ENCODE results near the gene TAPBP. TPM values are rescaled to one million over a fixed set of nuclear protein-coding genes. Genes with fewer than 3 reads are reported as not detected.

Gene TAPBP
- total and polyA plus RNA-seq, 9 of the 15 experiments (the other 6 are each of a cell fraction or from before 2014, with no cell fraction given): 5.6 to 74.0 (median 22.3) TPM

GRCh38 chr6:33314515-33314942 is 651 bp upstream of the TAPBP start (continued):
- TF ChIP-seq ZNF280B (CRISPR knock-in tag; IDR thresholded peaks at IDR 0.05) (no peak), EZH2 (IDR thresholded peaks at IDR 0.05; ENCODE audit: borderline replicate concordance, low read depth, low read length) (no peak), ZFPM2 (CRISPR knock-in tag; IDR thresholded peaks at IDR 0.05) (0 out of 2 replicates have a peak, but pooled peaks have one; percentile 70), MECOM (CRISPR knock-in tag; IDR thresholded peaks at IDR 0.05) (no peak), NR3C1 (CRISPR knock-in tag; IDR thresholded peaks at IDR 0.05) (no peak), E2F1 (CRISPR knock-in tag; IDR thresholded peaks at IDR 0.05) (0 out of 2 replicates have a peak, but pooled peaks have one; percentile 39), ZNF3 (CRISPR knock-in tag; IDR thresholded peaks at IDR 0.05) (no peak), ZNF134 (CRISPR knock-in tag; conservative IDR thresholded peaks at IDR 0.05) (no peak), ZFX (CRISPR knock-in tag; IDR thresholded peaks at IDR 0.05) (no peak), CTCFL (IDR thresholded peaks at IDR 0.05; ENCODE audit: borderline replicate concordance, insufficient read depth, low read depth, low read length, poor library complexity, severe bottlenecking) (no peak), XRCC3 (IDR thresholded peaks at IDR 0.05) (no peak), IFI16 (CRISPR knock-in tag; IDR thresholded peaks at IDR 0.05) (no peak), SAP30 (IDR thresholded peaks at IDR 0.05; ENCODE audit: borderline replicate concordance, insufficient read depth, low read depth, low read length, poor library complexity, severe bottlenecking) (peak; percentile 74), ZBTB7A (IDR thresholded peaks at IDR 0.05; ENCODE audit: borderline replicate concordance, control insufficient read depth, low read depth, low read length) (0 out of 2 replicates have a peak, but pooled peaks have one; percentile 42), PATZ1 (CRISPR knock-in tag; IDR thresholded peaks at IDR 0.05; ENCODE audit: borderline replicate concordance) (0 out of 2 replicates have a peak, but pooled peaks have one; percentile 64), HNRNPL (IDR thresholded peaks at IDR 0.05; ENCODE audit: low read depth, low read length) (no peak)
- TF ChIP-seq, protein P1, sequence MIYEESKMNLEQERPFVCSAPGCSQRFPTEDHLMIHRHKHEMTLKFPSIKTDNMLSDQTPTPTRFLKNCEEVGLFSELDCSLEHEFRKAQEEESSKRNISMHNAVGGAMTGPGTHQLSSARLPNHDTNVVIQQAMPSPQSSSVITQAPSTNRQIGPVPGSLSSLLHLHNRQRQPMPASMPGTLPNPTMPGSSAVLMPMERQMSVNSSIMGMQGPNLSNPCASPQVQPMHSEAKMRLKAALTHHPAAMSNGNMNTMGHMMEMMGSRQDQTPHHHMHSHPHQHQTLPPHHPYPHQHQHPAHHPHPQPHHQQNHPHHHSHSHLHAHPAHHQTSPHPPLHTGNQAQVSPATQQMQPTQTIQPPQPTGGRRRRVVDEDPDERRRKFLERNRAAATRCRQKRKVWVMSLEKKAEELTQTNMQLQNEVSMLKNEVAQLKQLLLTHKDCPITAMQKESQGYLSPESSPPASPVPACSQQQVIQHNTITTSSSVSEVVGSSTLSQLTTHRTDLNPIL (CRISPR knock-in tag; IDR thresholded peaks at IDR 0.05): peak; percentile 53; the same call in 1 of the 2 replicates
- TF ChIP-seq, protein P2, sequence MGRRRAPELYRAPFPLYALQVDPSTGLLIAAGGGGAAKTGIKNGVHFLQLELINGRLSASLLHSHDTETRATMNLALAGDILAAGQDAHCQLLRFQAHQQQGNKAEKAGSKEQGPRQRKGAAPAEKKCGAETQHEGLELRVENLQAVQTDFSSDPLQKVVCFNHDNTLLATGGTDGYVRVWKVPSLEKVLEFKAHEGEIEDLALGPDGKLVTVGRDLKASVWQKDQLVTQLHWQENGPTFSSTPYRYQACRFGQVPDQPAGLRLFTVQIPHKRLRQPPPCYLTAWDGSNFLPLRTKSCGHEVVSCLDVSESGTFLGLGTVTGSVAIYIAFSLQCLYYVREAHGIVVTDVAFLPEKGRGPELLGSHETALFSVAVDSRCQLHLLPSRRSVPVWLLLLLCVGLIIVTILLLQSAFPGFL (CRISPR knock-in tag; IDR thresholded peaks at IDR 0.05): 0 out of 2 replicates have a peak, but pooled peaks have one; percentile 78

All from K562 (cell line).